ENCODE results near the gene ZNF701.

DNA sequence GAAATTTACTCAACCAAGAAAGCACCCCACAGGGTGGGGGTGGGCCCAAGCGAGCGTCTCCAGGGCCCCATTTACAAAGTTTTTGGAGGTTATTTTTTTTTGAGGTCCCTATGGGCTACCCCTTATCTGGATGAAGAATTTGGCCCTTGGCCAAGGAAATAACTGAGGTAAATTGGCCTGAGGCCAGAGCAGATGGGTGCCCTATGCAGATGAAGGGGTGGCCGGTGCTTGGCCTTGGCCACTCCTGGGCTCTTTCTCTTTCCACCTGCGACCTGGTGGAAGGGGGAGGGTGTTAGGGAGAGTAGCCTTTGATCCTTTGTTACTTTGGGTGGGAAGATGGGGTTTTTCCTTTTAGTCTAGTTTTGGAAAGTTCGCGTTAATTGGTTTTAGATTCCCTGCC, 15.5 kb downstream of the ZNF701 start:
- TF ChIP-seq, protein P1, sequence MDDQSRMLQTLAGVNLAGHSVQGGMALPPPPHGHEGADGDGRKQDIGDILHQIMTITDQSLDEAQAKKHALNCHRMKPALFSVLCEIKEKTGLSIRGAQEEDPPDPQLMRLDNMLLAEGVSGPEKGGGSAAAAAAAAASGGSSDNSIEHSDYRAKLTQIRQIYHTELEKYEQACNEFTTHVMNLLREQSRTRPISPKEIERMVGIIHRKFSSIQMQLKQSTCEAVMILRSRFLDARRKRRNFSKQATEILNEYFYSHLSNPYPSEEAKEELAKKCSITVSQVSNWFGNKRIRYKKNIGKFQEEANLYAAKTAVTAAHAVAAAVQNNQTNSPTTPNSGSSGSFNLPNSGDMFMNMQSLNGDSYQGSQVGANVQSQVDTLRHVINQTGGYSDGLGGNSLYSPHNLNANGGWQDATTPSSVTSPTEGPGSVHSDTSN (CRISPR knock-in tag; IDR thresholded peaks at IDR 0.05), result no peak
- TF ChIP-seq ZNF157 (tag by site-specific recombination; IDR thresholded peaks at IDR 0.05) (no peak), ZNF23 (tag by site-specific recombination; IDR thresholded peaks at IDR 0.05; ENCODE audit: borderline replicate concordance) (no peak)
